Measurements from ENCODE around the gene MAFB.

Gene MAFB

GRCh38 chr20:40646361-40646760 lies 42.7 kb downstream of the MAFB start:
- no peak overlapping the region for H3K4me3 ChIP-seq (ENCODE audit: low read depth, low read length)
- TF ChIP-seq, protein P1, sequence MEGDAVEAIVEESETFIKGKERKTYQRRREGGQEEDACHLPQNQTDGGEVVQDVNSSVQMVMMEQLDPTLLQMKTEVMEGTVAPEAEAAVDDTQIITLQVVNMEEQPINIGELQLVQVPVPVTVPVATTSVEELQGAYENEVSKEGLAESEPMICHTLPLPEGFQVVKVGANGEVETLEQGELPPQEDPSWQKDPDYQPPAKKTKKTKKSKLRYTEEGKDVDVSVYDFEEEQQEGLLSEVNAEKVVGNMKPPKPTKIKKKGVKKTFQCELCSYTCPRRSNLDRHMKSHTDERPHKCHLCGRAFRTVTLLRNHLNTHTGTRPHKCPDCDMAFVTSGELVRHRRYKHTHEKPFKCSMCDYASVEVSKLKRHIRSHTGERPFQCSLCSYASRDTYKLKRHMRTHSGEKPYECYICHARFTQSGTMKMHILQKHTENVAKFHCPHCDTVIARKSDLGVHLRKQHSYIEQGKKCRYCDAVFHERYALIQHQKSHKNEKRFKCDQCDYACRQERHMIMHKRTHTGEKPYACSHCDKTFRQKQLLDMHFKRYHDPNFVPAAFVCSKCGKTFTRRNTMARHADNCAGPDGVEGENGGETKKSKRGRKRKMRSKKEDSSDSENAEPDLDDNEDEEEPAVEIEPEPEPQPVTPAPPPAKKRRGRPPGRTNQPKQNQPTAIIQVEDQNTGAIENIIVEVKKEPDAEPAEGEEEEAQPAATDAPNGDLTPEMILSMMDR (IDR thresholded peaks at IDR 0.05; ENCODE audit: insufficient read depth, low read depth, low read length, missing control alignments): no peak
- DNase-seq (ENCODE audit: low read depth): no peak

GRCh38 chr20:40644863-40645262 lies 44.2 kb downstream of the MAFB start:
- H3K4me3 ChIP-seq (ENCODE audit: low read depth, low read length): no peak overlapping the region
- TF ChIP-seq, protein P1 (IDR thresholded peaks at IDR 0.05; ENCODE audit: insufficient read depth, low read depth, low read length, missing control alignments): no peak
- no peak for DNase-seq (ENCODE audit: low read depth)

DNA sequence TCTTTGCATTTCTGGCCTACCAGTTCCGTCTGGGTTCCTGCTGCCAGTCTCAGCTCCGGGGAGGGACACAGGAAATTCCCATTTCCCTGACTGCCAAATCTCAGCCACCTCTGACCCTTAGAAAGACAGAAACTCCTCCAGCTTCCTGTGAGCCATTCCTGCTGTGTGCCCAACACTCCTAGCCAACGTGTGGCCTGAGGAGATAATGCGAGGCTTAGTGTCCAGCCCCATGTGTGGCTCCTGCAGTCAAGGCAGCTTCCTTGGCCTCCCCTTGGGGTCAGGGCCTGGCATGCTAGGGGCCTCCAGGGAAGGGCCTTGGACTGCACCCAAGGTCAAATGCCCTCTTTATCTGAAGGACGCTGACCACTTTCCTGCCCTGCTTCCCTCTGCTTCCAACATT lies 45.1 kb downstream of the MAFB start:
- no peak overlapping the region for H3K4me3 ChIP-seq (ENCODE audit: low read depth, low read length)
- no peak for DNase-seq (ENCODE audit: low read depth)
- TF ChIP-seq, protein P1 (IDR thresholded peaks at IDR 0.05; ENCODE audit: insufficient read depth, low read depth, low read length, missing control alignments): no peak

DNA sequence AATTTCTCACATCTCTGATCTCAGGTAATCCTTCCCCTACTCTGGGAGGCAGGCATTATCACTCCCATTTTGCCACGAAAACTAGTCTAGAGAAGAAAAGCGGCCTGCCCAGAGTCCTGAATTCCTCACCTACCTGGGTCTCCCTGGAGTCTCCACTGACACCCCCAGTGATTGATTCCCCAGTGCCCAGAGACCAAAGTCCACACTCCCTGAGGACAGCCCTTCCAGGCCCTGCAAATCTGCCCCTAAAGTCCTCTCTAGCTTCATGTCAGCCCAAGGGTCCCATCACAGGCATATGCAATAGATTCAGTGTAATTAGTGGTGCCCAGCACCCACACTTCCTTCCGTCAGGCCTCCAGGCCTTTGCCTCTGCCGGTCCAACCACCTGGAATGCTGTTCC lies 47.2 kb downstream of the MAFB start:
- H3K4me3 ChIP-seq (ENCODE audit: low read depth, low read length): no peak overlapping the region
- no peak for DNase-seq (ENCODE audit: low read depth)
- TF ChIP-seq, protein P1 (IDR thresholded peaks at IDR 0.05; ENCODE audit: insufficient read depth, low read depth, low read length, missing control alignments): no peak

DNA sequence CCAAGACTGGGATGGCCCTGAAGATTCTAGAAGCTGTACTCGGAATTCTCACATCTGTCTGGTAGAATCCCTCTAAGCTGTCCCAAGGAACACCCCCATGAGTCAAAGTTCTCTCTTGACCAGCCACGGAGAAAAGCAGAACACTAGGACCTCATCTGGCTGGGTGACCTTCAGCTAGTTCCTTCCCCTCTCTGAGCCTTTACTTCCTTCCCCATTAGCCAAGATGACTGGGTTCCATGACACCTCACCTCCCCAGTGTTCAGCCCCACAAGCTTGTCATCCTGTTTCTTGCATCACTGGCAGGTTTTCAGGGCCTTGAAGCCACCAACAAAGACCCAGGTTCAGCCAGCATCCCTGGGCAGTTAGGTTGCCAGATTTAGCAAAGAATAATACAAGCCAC lies 47.8 kb downstream of the MAFB start:
- no peak overlapping the region for H3K4me3 ChIP-seq (ENCODE audit: low read depth, low read length)
- TF ChIP-seq, protein P1 (IDR thresholded peaks at IDR 0.05; ENCODE audit: insufficient read depth, low read depth, low read length, missing control alignments): no peak
- no peak for DNase-seq (ENCODE audit: low read depth)

DNA sequence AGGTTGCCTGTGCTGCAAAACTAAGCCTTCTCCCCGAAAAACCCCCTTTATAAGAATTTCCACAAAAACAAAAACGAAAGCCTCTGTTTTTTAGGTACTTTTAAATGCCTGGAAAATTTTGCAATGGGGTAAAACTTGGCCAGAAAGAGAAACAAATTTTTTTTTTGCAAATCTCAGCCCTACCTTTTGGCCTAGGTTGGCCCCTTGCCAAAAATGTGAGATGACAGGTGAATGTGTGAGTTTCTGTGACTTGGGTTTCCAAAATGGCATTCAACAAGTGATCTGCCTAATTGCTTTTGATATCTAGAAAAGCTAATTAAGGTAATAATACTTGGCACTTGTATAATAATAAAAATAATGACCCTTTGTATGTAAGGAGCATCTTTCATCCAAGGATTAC lies 48.4 kb downstream of the MAFB start:
- no peak for DNase-seq (ENCODE audit: low read depth)
- TF ChIP-seq, protein P1 (IDR thresholded peaks at IDR 0.05; ENCODE audit: insufficient read depth, low read depth, low read length, missing control alignments): no peak
- H3K4me3 ChIP-seq (ENCODE audit: low read depth, low read length): no peak overlapping the region

DNA sequence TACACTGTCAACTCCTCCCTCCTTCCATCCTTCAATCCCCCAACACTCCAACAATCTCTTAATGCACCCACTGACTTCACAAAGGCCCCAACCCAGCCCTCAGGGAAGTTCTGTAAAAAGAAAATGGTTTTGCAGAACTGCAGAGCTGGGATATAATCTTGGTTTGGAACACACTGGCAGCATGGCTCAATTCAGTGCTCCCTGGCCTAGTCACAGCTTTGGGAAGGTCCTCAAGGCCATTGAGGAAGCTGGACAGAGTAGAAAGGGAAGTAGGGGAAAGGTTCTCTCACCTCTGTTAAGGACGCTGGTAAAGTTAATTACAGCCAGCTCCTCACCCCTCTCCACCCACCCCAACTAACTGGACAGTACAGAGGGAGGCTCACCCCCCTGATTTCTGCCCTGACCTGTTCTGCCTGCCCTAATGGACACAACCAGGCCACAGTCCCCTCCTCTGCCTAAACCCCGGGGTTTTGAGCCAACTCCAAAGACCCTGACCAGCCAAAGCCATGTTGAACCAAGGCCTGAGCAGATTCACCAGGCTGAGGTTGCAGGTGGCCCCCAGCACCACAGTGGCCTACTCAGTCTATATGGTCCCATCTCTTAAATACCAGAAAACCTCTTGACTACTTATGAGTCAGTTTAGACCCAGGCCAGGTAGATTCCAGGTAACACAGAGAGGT lies 49.2 kb downstream of the MAFB start:
- no peak overlapping the region for H3K4me3 ChIP-seq (ENCODE audit: low read depth, low read length)
- TF ChIP-seq, protein P1 (IDR thresholded peaks at IDR 0.05; ENCODE audit: insufficient read depth, low read depth, low read length, missing control alignments): no peak
- no peak for DNase-seq (ENCODE audit: low read depth)

All from GM12865 (cell line).